VCaP (cell line): ENCODE results near the gene DCAF12.
A peak's percentile ranks its signal among the peaks of the same experiment; 100 is the strongest.

Experiments used
- H3K27ac ChIP-seq: fragments of 450-650 bp; 2 replicates; pipeline ENCODE4 v1.5.1; 2017
- TF ChIP-seq, protein P1 (sequence below): fragments of 450-650 bp; conservative IDR thresholded peaks from 2 replicates; pipeline ENCODE4 v1.5.1; 2017; ENCODE audit warnings: mild to moderate bottlenecking, moderate library complexity

Gene DCAF12

DNA sequence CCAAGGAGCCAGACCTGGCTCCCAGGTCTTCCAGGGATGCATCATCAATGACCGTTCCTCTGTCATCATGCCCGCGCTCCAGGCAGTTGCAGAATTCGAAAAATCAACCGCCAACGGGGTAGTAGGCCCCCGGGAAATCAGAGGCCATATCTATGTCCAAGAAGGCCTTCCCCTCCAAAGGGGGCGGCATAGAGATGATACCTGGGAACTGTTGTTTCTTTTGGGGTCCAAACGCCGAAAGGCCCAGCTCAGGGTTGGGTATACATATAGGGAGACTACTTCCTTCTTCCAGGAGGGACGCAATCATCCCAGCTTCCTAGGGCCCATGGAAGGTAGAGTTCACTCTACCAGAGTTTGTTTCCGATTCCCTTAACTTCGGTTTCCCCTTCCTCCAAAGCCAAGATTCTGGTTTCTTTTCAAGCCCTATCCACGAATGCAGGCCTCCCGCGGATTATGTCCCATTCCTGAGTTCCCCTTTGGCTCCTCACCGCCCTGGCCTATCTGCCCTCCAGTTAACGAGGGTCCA lies 754 bp downstream of the DCAF12 start:
- TF ChIP-seq, protein P1, sequence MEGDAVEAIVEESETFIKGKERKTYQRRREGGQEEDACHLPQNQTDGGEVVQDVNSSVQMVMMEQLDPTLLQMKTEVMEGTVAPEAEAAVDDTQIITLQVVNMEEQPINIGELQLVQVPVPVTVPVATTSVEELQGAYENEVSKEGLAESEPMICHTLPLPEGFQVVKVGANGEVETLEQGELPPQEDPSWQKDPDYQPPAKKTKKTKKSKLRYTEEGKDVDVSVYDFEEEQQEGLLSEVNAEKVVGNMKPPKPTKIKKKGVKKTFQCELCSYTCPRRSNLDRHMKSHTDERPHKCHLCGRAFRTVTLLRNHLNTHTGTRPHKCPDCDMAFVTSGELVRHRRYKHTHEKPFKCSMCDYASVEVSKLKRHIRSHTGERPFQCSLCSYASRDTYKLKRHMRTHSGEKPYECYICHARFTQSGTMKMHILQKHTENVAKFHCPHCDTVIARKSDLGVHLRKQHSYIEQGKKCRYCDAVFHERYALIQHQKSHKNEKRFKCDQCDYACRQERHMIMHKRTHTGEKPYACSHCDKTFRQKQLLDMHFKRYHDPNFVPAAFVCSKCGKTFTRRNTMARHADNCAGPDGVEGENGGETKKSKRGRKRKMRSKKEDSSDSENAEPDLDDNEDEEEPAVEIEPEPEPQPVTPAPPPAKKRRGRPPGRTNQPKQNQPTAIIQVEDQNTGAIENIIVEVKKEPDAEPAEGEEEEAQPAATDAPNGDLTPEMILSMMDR, result no peak
- H3K27ac ChIP-seq, result peak overlapping the region; percentile 97

GRCh38 chr9:34124926-34125325 lies 1.6 kb downstream of the DCAF12 start:
- peak overlapping the region; percentile 97 for H3K27ac ChIP-seq

GRCh38 chr9:34124099-34124498 lies 2.4 kb downstream of the DCAF12 start:
- TF ChIP-seq, protein P1, result no peak
- H3K27ac ChIP-seq, result peak overlapping the region; percentile 97; the same call in 1 of the 2 replicates

More at GRCh38 chr9:34124926-34125325, 1.6 kb downstream of the DCAF12 start:
- TF ChIP-seq, protein P1, result no peak

- TF ChIP-seq, protein P1, result no peak
- H3K27ac ChIP-seq, result no peak overlapping the region
Observed at GRCh38 chr9:34123682-34124081, 2.8 kb downstream of the DCAF12 start.

DNA sequence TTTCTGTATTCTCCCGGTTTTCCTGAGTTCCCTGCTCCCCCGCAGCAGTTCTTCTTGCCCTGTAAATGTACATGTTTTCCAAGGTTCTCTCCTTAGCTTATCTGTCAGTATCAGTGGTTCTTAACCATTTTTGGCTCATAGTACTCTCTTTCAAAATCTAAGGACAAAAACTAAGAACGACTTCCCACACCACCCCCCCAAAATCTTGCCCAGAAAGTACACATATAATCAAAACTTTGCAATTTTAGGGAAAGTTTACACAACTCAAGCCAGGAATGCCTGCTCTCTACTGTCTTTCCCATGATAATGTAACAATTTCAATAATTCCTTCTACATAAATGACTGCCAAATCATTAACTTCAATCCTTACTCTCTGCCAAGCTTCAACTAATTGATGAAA lies 4.5 kb downstream of the DCAF12 start:
- TF ChIP-seq, protein P1, result no peak
- H3K27ac ChIP-seq, result no peak overlapping the region

DNA sequence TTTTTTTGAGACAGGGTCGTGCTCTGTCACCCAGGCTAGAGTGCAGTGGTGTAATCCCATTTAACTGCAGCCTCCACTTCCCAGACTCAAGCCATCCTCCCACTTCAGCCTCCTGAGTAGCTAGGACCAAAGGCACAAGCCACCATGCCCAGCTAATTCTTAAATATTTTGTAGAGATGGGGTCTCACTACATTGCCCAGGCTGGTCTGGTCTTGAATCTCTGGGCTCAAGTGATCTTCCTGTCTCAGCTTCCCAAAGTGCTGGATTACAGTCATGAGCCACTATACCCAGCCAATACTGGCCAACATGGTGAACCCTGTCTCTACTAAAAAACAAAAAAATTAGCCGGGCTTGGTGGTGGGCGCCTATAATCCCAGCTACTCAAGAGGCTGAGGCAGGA lies 6.8 kb downstream of the DCAF12 start:
- H3K27ac ChIP-seq, result no peak overlapping the region
- TF ChIP-seq, protein P1, result no peak

DNA sequence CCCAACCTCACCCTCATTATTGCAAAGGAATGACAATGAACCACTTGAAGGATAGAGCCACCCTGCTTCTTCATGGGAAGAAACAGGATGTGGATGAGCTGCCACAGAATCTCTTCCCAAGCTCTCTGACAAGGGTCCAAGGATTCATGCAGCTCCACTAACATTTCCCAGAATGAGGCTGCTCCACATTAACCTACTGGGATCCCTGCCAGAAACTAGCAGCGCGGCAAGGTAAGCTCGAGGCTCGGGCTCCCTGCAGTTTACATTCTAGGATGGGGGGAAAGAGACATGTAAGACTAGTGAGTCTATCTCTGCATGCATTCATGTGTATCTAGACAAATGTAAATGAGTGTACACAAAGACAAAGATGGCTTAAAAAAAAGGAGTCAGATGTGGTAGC lies 12.1 kb downstream of the DCAF12 start:
- H3K27ac ChIP-seq, result no peak overlapping the region
- TF ChIP-seq, protein P1, result no peak
